ENCODE data around the gene FCSK. TPM values are rescaled to one million over a fixed set of nuclear protein-coding genes. Genes with fewer than 3 reads are reported as not detected.
A peak's percentile ranks its signal among the peaks of the same experiment; 100 is the strongest.

The FCSK gene
- total and polyA plus RNA-seq, 2 of the 13 experiments (the other 11 are each of a cell fraction or from before 2014, with no cell fraction given): 9.1 to 19.2 TPM

- TF ChIP-seq FOXA1 (IDR thresholded peaks at IDR 0.05) (no peak), FOXA1 (CRISPR knock-in tag; IDR thresholded peaks at IDR 0.05) (no peak), KLF15 (CRISPR knock-in tag; IDR thresholded peaks at IDR 0.05; ENCODE audit: borderline replicate concordance) (no peak), ZUFSP (CRISPR knock-in tag; IDR thresholded peaks at IDR 0.05; ENCODE audit: borderline replicate concordance) (no peak), MLLT10 (CRISPR knock-in tag; IDR thresholded peaks at IDR 0.05) (no peak), AKAP8 (CRISPR knock-in tag; IDR thresholded peaks at IDR 0.05) (no peak), GTF2F1 (IDR thresholded peaks at IDR 0.05; ENCODE audit: low read length) (no peak), PHF21A (CRISPR knock-in tag; IDR thresholded peaks at IDR 0.05) (no peak), ZNF296 (CRISPR knock-in tag; conservative IDR thresholded peaks at IDR 0.05) (no peak), BRCA1 (CRISPR knock-in tag; IDR thresholded peaks at IDR 0.05) (no peak), RBM22 (optimal IDR thresholded peaks at IDR 0.05; ENCODE audit: low read length) (no peak), ZNF460 (CRISPR knock-in tag; IDR thresholded peaks at IDR 0.05; ENCODE audit: borderline replicate concordance) (no peak)
These were observed 57.4 kb downstream of the FCSK start (continued) for GRCh38 chr16:70511833-70512232.

- DNase-seq (ENCODE audit: low spot score): no peak
- no peaks in the 10 kb centered on the region for H3K79me2 ChIP-seq (ENCODE audit: insufficient read depth, low read length)
- WGBS (ENCODE audit: low lambda C conversion rate): 78% methylated on average over 5 of the region's 5 CpGs
- no peaks in the 10 kb centered on the region for H3K27me3 ChIP-seq (ENCODE audit: control insufficient read depth in 1 of 2, insufficient read depth in 2 of 2, low read length in 2 of 2)
- no TSS peak for BruUV-seq (replicated peaks)
- intact Hi-C loops (cut with micrococcal nuclease; ENCODE audit: unreplicated experiment) (no loop called here), in situ Hi-C loops (cut with HindIII; ENCODE audit: extremely low pct_ligation_motif_present, low pct_unique_long_range_greater_than_20kb) (loop anchor here (5.0 kb wide), 1 partner anchor 50 kb away; no protein-coding TSS in a partner anchor)
- no peak overlapping the region for H3K27ac ChIP-seq (ENCODE audit: extremely low read length, insufficient read depth, low read length)
- H3K4me2 ChIP-seq (ENCODE audit: low read depth, low read length): no peak overlapping the region
- ChIA-PET POLR2A (no interaction called here), CTCF (ENCODE audit: low intra/inter-chr PET ratio, low total read pairs) (no interaction called here)
- no peak overlapping the region for H2AFZ ChIP-seq (ENCODE audit: low read length)
- peaks cover 9% of the 10 kb centered on the region for H3K4me1 ChIP-seq (ENCODE audit: insufficient read depth, low read length)
- H3K36me3 ChIP-seq (replicated peaks in 1 of 2; ENCODE audit: control insufficient read depth in 1 of 2, insufficient read depth in 2 of 2, low read length in 2 of 2): peaks cover 34 to 80% of the 10 kb centered on the region in 2 experiments
- FAIRE-seq: no peak
- H3K9ac ChIP-seq (ENCODE audit: insufficient read depth, low read depth, low read length): no peak overlapping the region
- no peaks in the 10 kb centered on the region for H3K9me3 ChIP-seq (ENCODE audit: low read length)
- no peak for ATAC-seq
- no peak overlapping the region for H3K4me3 ChIP-seq (replicated peaks in 1 of 3; ENCODE audit: insufficient read depth in 1 of 3, low read depth in 2 of 3, low read length in 3 of 3)
- no peaks in the 10 kb centered on the region for H4K20me1 ChIP-seq (ENCODE audit: insufficient read depth, low read length)
- TF ChIP-seq, protein P1, sequence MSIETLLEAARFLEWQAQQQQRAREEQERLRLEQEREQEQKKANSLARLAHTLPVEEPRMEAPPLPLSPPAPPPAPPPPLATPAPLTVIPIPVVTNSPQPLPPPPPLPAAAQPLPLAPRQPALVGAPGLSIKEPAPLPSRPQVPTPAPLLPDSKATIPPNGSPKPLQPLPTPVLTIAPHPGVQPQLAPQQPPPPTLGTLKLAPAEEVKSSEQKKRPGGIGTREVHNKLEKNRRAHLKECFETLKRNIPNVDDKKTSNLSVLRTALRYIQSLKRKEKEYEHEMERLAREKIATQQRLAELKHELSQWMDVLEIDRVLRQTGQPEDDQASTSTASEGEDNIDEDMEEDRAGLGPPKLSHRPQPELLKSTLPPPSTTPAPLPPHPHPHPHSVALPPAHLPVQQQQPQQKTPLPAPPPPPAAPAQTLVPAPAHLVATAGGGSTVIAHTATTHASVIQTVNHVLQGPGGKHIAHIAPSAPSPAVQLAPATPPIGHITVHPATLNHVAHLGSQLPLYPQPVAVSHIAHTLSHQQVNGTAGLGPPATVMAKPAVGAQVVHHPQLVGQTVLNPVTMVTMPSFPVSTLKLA (IDR thresholded peaks at IDR 0.05): no peak
- peak; percentile 92 for TF ChIP-seq ZNF205 (CRISPR knock-in tag; IDR thresholded peaks at IDR 0.05)
- peak; percentile 24; the same call in 1 of the 2 replicates for TF ChIP-seq CEBPB (IDR thresholded peaks at IDR 0.05; ENCODE audit: borderline replicate concordance, low read depth, low read length)
- no peak for TF ChIP-seq NKX3-1 (CRISPR knock-in tag; IDR thresholded peaks at IDR 0.05)
- TF ChIP-seq IRX3 (CRISPR knock-in tag; IDR thresholded peaks at IDR 0.05; ENCODE audit: borderline replicate concordance, low read depth): no peak
These were observed 58.1 kb downstream of the FCSK start for GRCh38 chr16:70512456-70512855.

All from HepG2 (cell line).